ENCODE data around the gene NPSR1.

DNA sequence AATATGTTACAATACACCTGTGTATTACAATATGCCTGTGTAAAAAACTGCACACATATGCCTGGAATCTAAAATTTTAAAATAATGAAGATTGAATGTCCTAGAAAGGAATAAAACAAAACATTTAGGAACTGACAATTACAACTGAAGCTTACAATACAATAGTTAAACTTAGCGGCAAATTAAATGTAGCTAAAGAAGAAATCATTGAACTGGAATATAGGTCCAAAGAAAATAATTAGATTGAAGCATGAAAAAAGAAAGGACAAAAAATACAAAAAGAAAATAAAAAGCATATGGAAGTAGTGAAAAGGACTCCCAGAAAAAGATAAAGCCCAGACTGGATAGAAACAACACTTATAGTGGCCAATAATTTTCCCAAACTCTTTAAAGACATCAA is 38.4 kb downstream of the NPSR1 start:
- TF ChIP-seq EP300 (IDR thresholded peaks at IDR 0.05) (no peak), POLR2A (IDR thresholded peaks at IDR 0.05) (no peak), POLR2AphosphoS5 (IDR thresholded peaks at IDR 0.05) (no peak)
- TF ChIP-seq, protein P1, sequence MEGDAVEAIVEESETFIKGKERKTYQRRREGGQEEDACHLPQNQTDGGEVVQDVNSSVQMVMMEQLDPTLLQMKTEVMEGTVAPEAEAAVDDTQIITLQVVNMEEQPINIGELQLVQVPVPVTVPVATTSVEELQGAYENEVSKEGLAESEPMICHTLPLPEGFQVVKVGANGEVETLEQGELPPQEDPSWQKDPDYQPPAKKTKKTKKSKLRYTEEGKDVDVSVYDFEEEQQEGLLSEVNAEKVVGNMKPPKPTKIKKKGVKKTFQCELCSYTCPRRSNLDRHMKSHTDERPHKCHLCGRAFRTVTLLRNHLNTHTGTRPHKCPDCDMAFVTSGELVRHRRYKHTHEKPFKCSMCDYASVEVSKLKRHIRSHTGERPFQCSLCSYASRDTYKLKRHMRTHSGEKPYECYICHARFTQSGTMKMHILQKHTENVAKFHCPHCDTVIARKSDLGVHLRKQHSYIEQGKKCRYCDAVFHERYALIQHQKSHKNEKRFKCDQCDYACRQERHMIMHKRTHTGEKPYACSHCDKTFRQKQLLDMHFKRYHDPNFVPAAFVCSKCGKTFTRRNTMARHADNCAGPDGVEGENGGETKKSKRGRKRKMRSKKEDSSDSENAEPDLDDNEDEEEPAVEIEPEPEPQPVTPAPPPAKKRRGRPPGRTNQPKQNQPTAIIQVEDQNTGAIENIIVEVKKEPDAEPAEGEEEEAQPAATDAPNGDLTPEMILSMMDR (IDR thresholded peaks at IDR 0.05), result no peak

Measured in sigmoid colon (tissue), 4 donors.